ENCODE results near the gene MYH9. TPM values are rescaled to one million over a fixed set of nuclear protein-coding genes. Genes with fewer than 3 reads are reported as not detected.
A peak's percentile ranks its signal among the peaks of the same experiment; 100 is the strongest.

Gene MYH9
- total and polyA plus RNA-seq, 7 experiments from 2014 or later = 95.5 to 900 (median 661) TPM

DNA sequence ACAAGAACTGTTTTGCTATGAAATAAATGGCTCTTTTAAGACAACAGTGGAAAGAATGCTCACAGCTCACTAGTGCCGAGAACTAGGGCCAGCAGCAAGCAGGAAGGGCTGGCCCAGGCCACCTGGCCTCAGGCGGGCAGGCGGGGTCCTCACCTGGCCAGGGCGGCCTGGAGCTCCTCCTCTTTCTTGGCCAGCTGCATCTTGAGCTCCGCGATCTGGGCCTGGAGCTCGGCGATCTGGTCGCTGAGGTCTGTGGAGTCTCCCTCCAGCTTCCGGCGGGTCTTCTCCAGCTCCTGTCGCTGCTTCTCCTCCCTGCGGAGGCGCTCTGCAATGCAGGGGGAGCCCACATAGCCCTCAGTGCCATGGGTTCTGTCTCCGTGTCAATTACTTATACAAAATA is 91.1 kb downstream of the MYH9 start:
- peak overlapping the region in 1 of 10 donors; percentile 48 for H3K4me3 Mint-ChIP-seq
- peaks cover 22 to 81% (median 56%) of the 10 kb centered on the region in 5 donors for H3K36me3 Mint-ChIP-seq
- Histone ChIP-seq H3K27me3 (ENCODE audit: control insufficient read depth in 2 of 2, insufficient read depth in 2 of 2, low read length in 2 of 2) (no peaks in the 10 kb centered on the region), H3K4me3 (ENCODE audit: low read length) (no peak overlapping the region), H3K9me3 (ENCODE audit: control insufficient read depth in 2 of 3, low read length in 3 of 3) (peaks cover 0 to 7% (median 0%) of the 10 kb centered on the region in 3 experiments), H3K27ac (ENCODE audit: low read depth, low read length) (no peak overlapping the region), H3K36me3 (ENCODE audit: control insufficient read depth in 2 of 3, insufficient read depth in 3 of 3, low read length in 3 of 3) (peaks cover 84 to 100% (median 88%) of the 10 kb centered on the region in 3 experiments), H3K4me1 (ENCODE audit: control insufficient read depth in 2 of 2, insufficient read depth in 2 of 2, low read length in 2 of 2) (peaks cover 0 to 3% of the 10 kb centered on the region in 2 donors)
- CTCF ChIA-PET = interaction anchor here (0.6 to 1.4 kb wide), 2 partner anchors 174 to 175 kb away, joined by 4 to 5 read pairs; no protein-coding TSS in a partner anchor
- ATAC-seq (no peak), DNase-seq (no peak)
- POLR2A ChIA-PET = no interaction called here
- peaks cover 0 to 13% (median 2%) of the 10 kb centered on the region in 11 donors for H3K9me3 Mint-ChIP-seq
- no peaks in the 10 kb centered on the region for H3K27me3 Mint-ChIP-seq
- H3K27ac Mint-ChIP-seq = peak overlapping the region in 5 of 9 donors; percentile 21 to 82 (median 67)
- intact Hi-C loops (cut with micrococcal nuclease) = no loop called here
- H3K4me1 Mint-ChIP-seq = peaks cover 14 to 32% (median 21%) of the 10 kb centered on the region in 7 donors

DNA sequence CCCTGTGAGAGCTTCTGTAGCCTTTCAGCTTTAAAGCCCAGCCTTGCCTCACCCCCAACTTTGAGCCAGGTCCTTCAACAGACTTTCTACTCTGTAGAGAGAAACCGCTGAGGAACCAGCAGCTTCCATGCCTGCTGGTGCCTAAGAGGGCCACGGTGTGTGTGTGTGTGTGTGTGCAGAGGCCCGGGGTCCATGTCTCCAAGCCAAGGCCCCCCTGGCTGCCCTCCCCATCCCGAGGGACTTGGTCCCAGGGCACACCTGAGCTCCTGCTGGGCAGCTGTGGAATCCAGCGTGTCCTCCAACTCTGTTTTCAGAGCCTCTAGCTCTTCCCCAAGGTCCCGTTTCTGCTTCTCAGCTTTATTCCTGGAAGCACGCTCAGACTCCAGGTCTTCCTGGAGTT is 92.5 kb downstream of the MYH9 start:
- Histone ChIP-seq H3K27me3 (ENCODE audit: control insufficient read depth in 2 of 2, insufficient read depth in 2 of 2, low read length in 2 of 2) (no peaks in the 10 kb centered on the region), H3K36me3 (ENCODE audit: control insufficient read depth in 2 of 3, insufficient read depth in 3 of 3, low read length in 3 of 3) (peaks cover 71 to 88% (median 74%) of the 10 kb centered on the region in 3 experiments), H3K27ac (ENCODE audit: low read depth, low read length) (no peak overlapping the region), H3K4me1 (ENCODE audit: control insufficient read depth in 2 of 2, insufficient read depth in 2 of 2, low read length in 2 of 2) (no peaks in the 10 kb centered on the region), H3K4me3 (ENCODE audit: low read length) (no peak overlapping the region), H3K9me3 (ENCODE audit: control insufficient read depth in 2 of 3, low read length in 3 of 3) (peaks cover 0 to 7% (median 0%) of the 10 kb centered on the region in 3 experiments)
- Mint-ChIP-seq H3K27me3 (no peaks in the 10 kb centered on the region), H3K9me3 (peaks cover 0 to 15% (median 3%) of the 10 kb centered on the region in 11 donors), H3K4me1 (peaks cover 14 to 27% (median 16%) of the 10 kb centered on the region in 7 donors), H3K27ac (peak overlapping the region in 8 of 9 donors; percentile 27 to 73 (median 55)), H3K36me3 (peaks cover 22 to 77% (median 52%) of the 10 kb centered on the region in 5 donors), H3K4me3 (no peak overlapping the region)
- ChIA-PET POLR2A (interaction anchor here (0.9 kb wide), 1 partner anchor 23 kb away, joined by 3 read pairs; no protein-coding TSS in a partner anchor), CTCF (interaction anchor here (0.8 kb wide), 1 partner anchor 17 kb away, joined by 4 read pairs; no protein-coding TSS in a partner anchor)
- DNase-seq = no peak
- intact Hi-C loops (cut with micrococcal nuclease) = no loop called here
- no peak for ATAC-seq

- Histone ChIP-seq H3K4me3 (ENCODE audit: low read length) (no peak overlapping the region), H3K36me3 (ENCODE audit: control insufficient read depth in 2 of 3, insufficient read depth in 3 of 3, low read length in 3 of 3) (peaks cover 67 to 86% (median 71%) of the 10 kb centered on the region in 3 experiments), H3K9me3 (ENCODE audit: control insufficient read depth in 2 of 3, low read length in 3 of 3) (peaks cover 0 to 7% (median 0%) of the 10 kb centered on the region in 3 experiments), H3K27me3 (ENCODE audit: control insufficient read depth in 2 of 2, insufficient read depth in 2 of 2, low read length in 2 of 2) (no peaks in the 10 kb centered on the region), H3K27ac (ENCODE audit: low read depth, low read length) (no peak overlapping the region), H3K4me1 (ENCODE audit: control insufficient read depth in 2 of 2, insufficient read depth in 2 of 2, low read length in 2 of 2) (peaks cover 2% of the 10 kb centered on the region in 2 donors)
- CTCF ChIA-PET = interaction anchor here (0.8 kb wide), 1 partner anchor 16 kb away, joined by 4 read pairs; no protein-coding TSS in a partner anchor
- peaks cover 0 to 17% (median 3%) of the 10 kb centered on the region in 11 donors for H3K9me3 Mint-ChIP-seq
- intact Hi-C loops (cut with micrococcal nuclease) = no loop called here
- no peaks in the 10 kb centered on the region for H3K27me3 Mint-ChIP-seq
- H3K4me3 Mint-ChIP-seq = no peak overlapping the region
- peaks cover 22 to 76% (median 55%) of the 10 kb centered on the region in 5 donors for H3K36me3 Mint-ChIP-seq
- H3K27ac Mint-ChIP-seq = peak overlapping the region in 4 of 9 donors; percentile 54 to 73 (median 60)
- H3K4me1 Mint-ChIP-seq = peaks cover 17 to 31% (median 21%) of the 10 kb centered on the region in 7 donors
- DNase-seq (no peak), ATAC-seq (no peak)
- POLR2A ChIA-PET = interaction anchor here (0.7 to 0.9 kb wide), 2 partner anchors 23 to 176 kb away, joined by 3 read pairs; no protein-coding TSS in a partner anchor
Observed at GRCh38 chr22:36294801-36295200, 93.0 kb downstream of the MYH9 start.

DNA sequence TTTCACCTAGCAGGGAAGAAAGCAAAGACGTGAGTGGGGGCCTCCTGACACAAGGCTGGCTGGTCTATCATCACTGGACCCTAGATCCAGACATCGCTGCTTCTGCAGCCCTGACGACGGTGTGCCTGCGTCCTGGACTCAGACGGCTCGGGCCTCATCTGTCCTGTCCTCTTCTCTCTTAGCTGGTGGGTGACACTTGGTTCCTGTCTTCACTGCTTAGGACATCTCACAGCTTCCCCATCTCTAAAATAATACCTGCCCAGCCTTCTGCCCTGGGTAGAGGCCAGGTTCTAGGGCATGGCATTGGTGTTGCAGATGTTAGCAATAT is 93.5 kb downstream of the MYH9 start:
- ATAC-seq (no peak), DNase-seq (peak in 1 of 9 donors; percentile 6)
- Histone ChIP-seq H3K36me3 (ENCODE audit: control insufficient read depth in 2 of 3, insufficient read depth in 3 of 3, low read length in 3 of 3) (peaks cover 61 to 86% (median 71%) of the 10 kb centered on the region in 3 experiments), H3K4me3 (ENCODE audit: low read length) (no peak overlapping the region), H3K4me1 (ENCODE audit: control insufficient read depth in 2 of 2, insufficient read depth in 2 of 2, low read length in 2 of 2) (peaks cover 7% of the 10 kb centered on the region in 2 donors), H3K9me3 (ENCODE audit: control insufficient read depth in 2 of 3, low read length in 3 of 3) (peaks cover 0 to 7% (median 0%) of the 10 kb centered on the region in 3 experiments), H3K27ac (ENCODE audit: low read depth, low read length) (no peak overlapping the region), H3K27me3 (ENCODE audit: control insufficient read depth in 2 of 2, insufficient read depth in 2 of 2, low read length in 2 of 2) (no peaks in the 10 kb centered on the region)
- H3K4me1 Mint-ChIP-seq = peaks cover 22 to 36% (median 26%) of the 10 kb centered on the region in 7 donors
- ChIA-PET POLR2A (interaction anchor here (0.7 kb wide), 1 partner anchor 176 kb away, joined by 3 read pairs; no protein-coding TSS in a partner anchor), CTCF (interaction anchor here (2.2 kb wide), 1 partner anchor 8 kb away, joined by 6 read pairs; no protein-coding TSS in a partner anchor)
- H3K9me3 Mint-ChIP-seq = peaks cover 0 to 22% (median 3%) of the 10 kb centered on the region in 11 donors
- H3K27ac Mint-ChIP-seq = peak overlapping the region in 8 of 9 donors; percentile 26 to 76 (median 42)
- H3K36me3 Mint-ChIP-seq = peaks cover 22 to 81% (median 60%) of the 10 kb centered on the region in 5 donors
- no peaks in the 10 kb centered on the region for H3K27me3 Mint-ChIP-seq
- intact Hi-C loops (cut with micrococcal nuclease) = no loop called here
- H3K4me3 Mint-ChIP-seq = peak overlapping the region in 1 of 10 donors; percentile 18

GRCh38 chr22:36293606-36294292 is 94.0 kb downstream of the MYH9 start:
- Mint-ChIP-seq H3K4me3 (no peak overlapping the region), H3K27ac (peak overlapping the region in 6 of 9 donors; percentile 28 to 83 (median 52)), H3K4me1 (peaks cover 26 to 41% (median 30%) of the 10 kb centered on the region in 7 donors), H3K36me3 (peaks cover 27 to 80% (median 64%) of the 10 kb centered on the region in 5 donors), H3K9me3 (peaks cover 0 to 26% (median 3%) of the 10 kb centered on the region in 11 donors), H3K27me3 (no peaks in the 10 kb centered on the region)
- ATAC-seq = no peak
- POLR2A ChIA-PET = interaction anchor here (0.7 to 2.1 kb wide), 3 partner anchors 13 to 177 kb away, joined by 3 to 5 read pairs (median 3); partner anchors contain the start of gene APOL2
- no peak overlapping the region for H3K27ac ChIP-seq (ENCODE audit: low read depth, low read length)
- no peaks in the 10 kb centered on the region for H3K27me3 ChIP-seq (ENCODE audit: control insufficient read depth in 2 of 2, insufficient read depth in 2 of 2, low read length in 2 of 2)
- peaks cover 58 to 86% (median 71%) of the 10 kb centered on the region in 3 experiments for H3K36me3 ChIP-seq (ENCODE audit: control insufficient read depth in 2 of 3, insufficient read depth in 3 of 3, low read length in 3 of 3)
- H3K4me1 ChIP-seq (ENCODE audit: control insufficient read depth in 2 of 2, insufficient read depth in 2 of 2, low read length in 2 of 2) = peaks cover 12% of the 10 kb centered on the region in 2 donors
- no peak overlapping the region for H3K4me3 ChIP-seq (ENCODE audit: low read length)
- intact Hi-C loops (cut with micrococcal nuclease) = no loop called here
- CTCF ChIA-PET = interaction anchor here (0.6 to 2.2 kb wide), 3 partner anchors 8 to 144 kb away, joined by 4 to 7 read pairs (median 6); no protein-coding TSS in a partner anchor
- H3K9me3 ChIP-seq (ENCODE audit: control insufficient read depth in 2 of 3, low read length in 3 of 3) = peaks cover 0 to 7% (median 0%) of the 10 kb centered on the region in 3 experiments
- no peak for DNase-seq

GRCh38 chr22:36292823-36293530 is 94.8 kb downstream of the MYH9 start:
- peaks cover 30 to 48% (median 37%) of the 10 kb centered on the region in 7 donors for H3K4me1 Mint-ChIP-seq

More at GRCh38 chr22:36292823-36293530, 94.8 kb downstream of the MYH9 start:
- H3K36me3 Mint-ChIP-seq = peaks cover 29 to 82% (median 65%) of the 10 kb centered on the region in 5 donors
- peak overlapping the region in 1 of 10 donors; percentile 6 for H3K4me3 Mint-ChIP-seq
- no peaks in the 10 kb centered on the region for H3K27me3 Mint-ChIP-seq
- ChIA-PET CTCF (interaction anchor here (0.6 to 2.2 kb wide), 5 partner anchors 9 to 145 kb away, joined by 3 to 7 read pairs (median 4); no protein-coding TSS in a partner anchor), POLR2A (interaction anchor here (1.2 to 2.1 kb wide), 3 partner anchors 12 to 54 kb away, joined by 3 to 5 read pairs (median 4); partner anchors contain the start of gene APOL2)
- ATAC-seq = no peak
- Histone ChIP-seq H3K36me3 (ENCODE audit: control insufficient read depth in 2 of 3, insufficient read depth in 3 of 3, low read length in 3 of 3) (peaks cover 58 to 86% (median 71%) of the 10 kb centered on the region in 3 experiments), H3K4me3 (ENCODE audit: low read length) (no peak overlapping the region), H3K4me1 (ENCODE audit: control insufficient read depth in 2 of 2, insufficient read depth in 2 of 2, low read length in 2 of 2) (peaks cover 19 to 20% of the 10 kb centered on the region in 2 donors), H3K27me3 (ENCODE audit: control insufficient read depth in 2 of 2, insufficient read depth in 2 of 2, low read length in 2 of 2) (no peaks in the 10 kb centered on the region), H3K9me3 (ENCODE audit: control insufficient read depth in 2 of 3, low read length in 3 of 3) (peaks cover 0 to 7% (median 0%) of the 10 kb centered on the region in 3 experiments), H3K27ac (ENCODE audit: low read depth, low read length) (peak overlapping the region; percentile 14)
- DNase-seq = no peak
- peak overlapping the region; percentile 51 to 91 (median 66) for H3K27ac Mint-ChIP-seq
- intact Hi-C loops (cut with micrococcal nuclease) = no loop called here
- H3K9me3 Mint-ChIP-seq = peaks cover 0 to 28% (median 3%) of the 10 kb centered on the region in 11 donors
